D721Med (cell line): ENCODE data around the gene SLC24A4.

ENCODE experiments used
- DNase-seq: peaks from one replicate; pipeline ENCODE4 v3.0.0; 2011; ENCODE audit warnings: low spot score; ENCODE audit not compliant: insufficient read length
- FAIRE-seq: peaks from 2 replicates; lab custom pipeline; 2011; peaks lifted over from hg19 to GRCh38; lab: Jason Lieb, UNC
- TF ChIP-seq, protein P1 (sequence below): IDR thresholded peaks from 2 replicates; pipeline ENCODE4 v1.5.1; 2012; ENCODE audit warnings: mild to moderate bottlenecking, control low read depth; ENCODE audit not compliant: insufficient read depth; ENCODE audit errors: missing control alignments

The SLC24A4 gene

DNA sequence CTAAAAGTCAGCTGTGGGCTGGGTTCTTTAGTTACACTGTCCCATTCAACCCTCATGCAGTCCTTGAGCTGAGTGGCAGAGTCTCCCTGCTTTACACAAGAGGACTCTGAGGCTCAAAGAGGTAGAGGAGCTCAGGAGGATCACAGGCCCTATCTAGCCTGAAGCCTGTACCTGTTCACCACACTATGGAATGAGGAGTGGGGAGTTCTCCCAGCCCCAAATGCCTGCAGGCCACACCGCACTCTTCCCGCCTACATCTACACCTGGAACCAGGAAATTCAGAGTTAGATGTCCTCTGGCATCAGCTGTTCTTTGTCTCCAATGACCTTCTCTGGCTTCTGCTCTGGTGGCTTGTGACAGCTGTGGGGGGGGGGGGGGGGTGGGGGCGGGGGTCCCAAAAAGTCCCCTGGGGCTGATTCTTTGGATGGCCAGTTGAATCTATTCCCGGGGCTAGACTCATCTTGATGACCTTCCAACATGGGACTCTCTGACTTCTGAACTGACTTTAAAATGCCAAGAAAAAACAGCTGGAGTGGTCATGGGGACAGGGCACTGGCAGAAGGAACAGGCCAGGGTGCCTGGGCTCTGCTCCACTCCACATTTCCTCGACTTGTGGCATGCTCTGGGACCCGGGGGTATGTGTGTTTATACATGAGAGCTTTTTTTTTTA lies 221.2 kb downstream of the SLC24A4 start:
- TF ChIP-seq, protein P1, sequence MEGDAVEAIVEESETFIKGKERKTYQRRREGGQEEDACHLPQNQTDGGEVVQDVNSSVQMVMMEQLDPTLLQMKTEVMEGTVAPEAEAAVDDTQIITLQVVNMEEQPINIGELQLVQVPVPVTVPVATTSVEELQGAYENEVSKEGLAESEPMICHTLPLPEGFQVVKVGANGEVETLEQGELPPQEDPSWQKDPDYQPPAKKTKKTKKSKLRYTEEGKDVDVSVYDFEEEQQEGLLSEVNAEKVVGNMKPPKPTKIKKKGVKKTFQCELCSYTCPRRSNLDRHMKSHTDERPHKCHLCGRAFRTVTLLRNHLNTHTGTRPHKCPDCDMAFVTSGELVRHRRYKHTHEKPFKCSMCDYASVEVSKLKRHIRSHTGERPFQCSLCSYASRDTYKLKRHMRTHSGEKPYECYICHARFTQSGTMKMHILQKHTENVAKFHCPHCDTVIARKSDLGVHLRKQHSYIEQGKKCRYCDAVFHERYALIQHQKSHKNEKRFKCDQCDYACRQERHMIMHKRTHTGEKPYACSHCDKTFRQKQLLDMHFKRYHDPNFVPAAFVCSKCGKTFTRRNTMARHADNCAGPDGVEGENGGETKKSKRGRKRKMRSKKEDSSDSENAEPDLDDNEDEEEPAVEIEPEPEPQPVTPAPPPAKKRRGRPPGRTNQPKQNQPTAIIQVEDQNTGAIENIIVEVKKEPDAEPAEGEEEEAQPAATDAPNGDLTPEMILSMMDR = no peak
- no peak for FAIRE-seq
- no peak for DNase-seq

DNA sequence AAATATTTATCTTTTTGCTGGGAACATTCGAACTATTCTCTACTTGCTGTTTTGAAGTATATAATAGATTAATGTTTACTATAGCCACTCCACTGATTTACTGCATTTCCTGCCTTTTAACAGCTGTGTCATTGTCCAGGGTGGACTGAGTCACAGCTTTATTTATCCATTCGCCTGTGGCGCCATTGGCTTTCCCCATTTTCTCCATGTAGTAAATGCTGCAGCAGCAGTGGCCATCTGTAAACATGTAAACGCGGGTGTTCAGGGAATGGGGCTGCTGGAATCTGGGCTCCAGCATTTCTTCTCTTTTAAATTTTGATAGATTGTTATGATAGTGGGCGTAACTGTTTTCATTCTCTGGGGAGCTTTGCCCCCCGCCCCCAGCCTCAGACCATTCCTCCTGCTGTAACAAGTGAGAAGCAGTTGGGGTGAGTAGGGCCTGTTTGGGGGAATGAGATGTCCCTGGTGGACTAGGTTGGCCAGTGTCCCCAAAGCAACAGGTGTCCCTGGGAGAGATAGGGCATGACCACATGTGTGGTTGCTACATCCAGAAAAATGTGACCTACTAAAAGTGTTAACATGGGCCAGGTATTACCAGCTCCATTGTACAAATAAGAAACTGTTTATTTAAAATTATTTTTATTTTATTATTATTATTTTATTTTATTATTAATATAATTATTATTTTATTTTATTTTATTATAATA lies 223.5 kb downstream of the SLC24A4 start:
- TF ChIP-seq, protein P1 = no peak
- DNase-seq (no peak), FAIRE-seq (no peak)

DNA sequence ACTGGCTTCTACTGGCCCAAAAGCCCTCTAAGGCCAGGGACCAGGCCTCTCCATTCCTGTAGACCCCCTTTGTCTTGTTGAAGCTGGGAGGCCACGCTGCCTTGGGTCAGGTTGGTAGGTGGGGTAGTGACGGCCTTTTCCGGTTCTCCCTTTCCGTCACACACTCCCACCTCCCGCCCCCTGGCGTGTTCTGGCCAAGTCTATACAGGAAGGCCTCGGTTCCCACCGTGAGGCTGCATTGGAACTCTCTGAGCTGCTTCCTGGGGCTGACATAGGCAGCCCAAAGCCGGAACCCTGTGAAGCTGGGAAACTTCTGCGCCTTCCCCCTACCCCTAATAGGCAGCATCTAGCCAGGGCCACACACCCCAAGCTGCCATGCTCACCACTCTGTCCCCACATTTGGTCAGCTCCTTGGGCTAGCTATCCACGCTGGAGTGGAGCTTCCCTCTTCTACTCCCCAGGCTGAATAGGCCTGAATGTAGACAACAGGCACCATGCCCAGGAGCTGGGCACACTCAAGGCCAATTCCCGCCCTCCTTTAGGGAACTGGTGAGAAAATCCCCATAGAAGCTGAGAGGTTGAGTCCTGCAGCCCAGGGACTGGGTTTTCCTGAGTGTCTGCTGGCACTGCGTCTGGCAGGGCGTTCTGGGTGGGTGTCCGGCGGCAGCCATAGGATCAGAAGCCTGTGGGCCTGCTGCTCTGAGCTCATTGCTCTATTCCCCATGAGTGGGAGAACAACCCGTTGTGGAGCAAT lies 226.3 kb downstream of the SLC24A4 start:
- TF ChIP-seq, protein P1 = no peak
- no peak for DNase-seq
- FAIRE-seq = no peak

DNA sequence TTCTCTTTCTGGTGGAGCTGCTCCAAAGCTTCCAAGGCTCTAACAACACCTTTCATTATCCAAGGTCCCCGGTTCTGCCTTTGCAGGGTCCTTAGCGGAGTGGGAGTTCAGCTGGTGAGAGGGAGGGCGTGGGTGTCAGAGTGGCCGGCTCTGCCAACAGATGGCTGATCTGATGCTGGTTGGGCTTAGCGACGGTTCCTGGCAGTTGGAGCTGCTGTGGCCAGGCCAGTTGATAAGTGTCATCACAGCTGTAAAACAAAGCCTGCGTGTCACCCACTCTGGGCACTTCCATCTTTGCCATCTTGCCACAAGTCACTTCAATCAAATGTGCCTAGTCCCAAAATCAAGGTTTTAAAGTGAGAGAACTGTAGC lies 226.9 kb downstream of the SLC24A4 start:
- FAIRE-seq (no peak), DNase-seq (no peak)
- TF ChIP-seq, protein P1 = no peak
